Prostate gland (tissue), 2 donors: ENCODE data around the gene SDC1. TPM values are rescaled to one million over a fixed set of nuclear protein-coding genes. Genes with fewer than 3 reads are reported as not detected.
A peak's percentile ranks its signal among the peaks of the same experiment; 100 is the strongest.

Experiments
- DNase-seq: peaks from one replicate; pipeline ENCODE4 v3.0.0-alpha.2; 2019; ENCODE audit warnings: low spot score
- H3K27ac ChIP-seq, 2 donors: fragments of 200-600 bp; sonication (generic); 2 replicates each; pipeline ENCODE4 v1.5.1; 2017 to 2019
- H3K27me3 ChIP-seq: fragments of 200-600 bp; sonication (generic); replicated peaks from 2 replicates; pipeline ENCODE4 v1.5.1; 2019; ENCODE audit not compliant: insufficient read depth
- H3K36me3 ChIP-seq, 2 donors: fragments of 200-600 bp; sonication (generic); 1 replicate in 1 of 2; 2 replicates in 1 of 2; pipeline versions ENCODE4 v1.5.1 to v1.8.1; 2017 to 2019
- H3K4me1 ChIP-seq: fragments of 200-600 bp; sonication (generic); replicated peaks from 2 replicates; pipeline ENCODE4 v1.5.1; 2019
- H3K4me3 ChIP-seq, 2 donors: fragments of 200-600 bp; sonication (generic); 2 replicates each; pipeline ENCODE4 v1.5.1; 2017 to 2019
- H3K9me3 ChIP-seq: fragments of 200-600 bp; sonication (generic); 2 replicates; pipeline ENCODE4 v1.5.1; 2017
- POLR2A ChIP-seq: fragments of 450-650 bp; IDR thresholded peaks from one replicate; pipeline ENCODE4 v1.6.1; 2016; ENCODE audit warnings: antibody characterized with exemption, mild to moderate bottlenecking
- POLR2AphosphoS5 ChIP-seq: sonication (generic); formaldehyde crosslinking; IDR thresholded peaks from one replicate; pipeline ENCODE4 v1.6.1; 2017; ENCODE audit warnings: antibody characterized with exemption
- WGBS: methylation state at CpG from one replicate; pipeline ENCODE4 v1.1.5; 2018; 5-methylcytosine and 5-hydroxymethylcytosine counted together
- intact Hi-C: fragments of 100-400 bp; cut with DNase I; formaldehyde crosslinking; loops from one replicate; pipeline ENCODE4 v1.14.2; 2022
- total RNA-seq, 2 donors: library from RNA; depleted of rRNA; stranded (reverse); fragments of >200 nt; gene quantifications; one replicate each; pipeline ENCODE4 v1.1.0, GENCODE V29; 2016
- TF ChIP-seq, protein P1 (sequence below), 4 experiments: fragments of 200-600 bp in 2 of 4; fragments of 450-650 bp in 2 of 4; sonication (generic) in 2 of 4; IDR thresholded peaks; 1 replicate in 3 of 4; 2 replicates in 1 of 4; pipeline ENCODE4 v1.5.1; 2016 to 2019; ENCODE audit warnings: antibody characterized with exemption in 4 of 4, mild to moderate bottlenecking in 2 of 4, moderate library complexity in 2 of 4

SDC1 gene
- total RNA-seq, 2 donors from 2014 or later, result 103 to 167 TPM

DNA sequence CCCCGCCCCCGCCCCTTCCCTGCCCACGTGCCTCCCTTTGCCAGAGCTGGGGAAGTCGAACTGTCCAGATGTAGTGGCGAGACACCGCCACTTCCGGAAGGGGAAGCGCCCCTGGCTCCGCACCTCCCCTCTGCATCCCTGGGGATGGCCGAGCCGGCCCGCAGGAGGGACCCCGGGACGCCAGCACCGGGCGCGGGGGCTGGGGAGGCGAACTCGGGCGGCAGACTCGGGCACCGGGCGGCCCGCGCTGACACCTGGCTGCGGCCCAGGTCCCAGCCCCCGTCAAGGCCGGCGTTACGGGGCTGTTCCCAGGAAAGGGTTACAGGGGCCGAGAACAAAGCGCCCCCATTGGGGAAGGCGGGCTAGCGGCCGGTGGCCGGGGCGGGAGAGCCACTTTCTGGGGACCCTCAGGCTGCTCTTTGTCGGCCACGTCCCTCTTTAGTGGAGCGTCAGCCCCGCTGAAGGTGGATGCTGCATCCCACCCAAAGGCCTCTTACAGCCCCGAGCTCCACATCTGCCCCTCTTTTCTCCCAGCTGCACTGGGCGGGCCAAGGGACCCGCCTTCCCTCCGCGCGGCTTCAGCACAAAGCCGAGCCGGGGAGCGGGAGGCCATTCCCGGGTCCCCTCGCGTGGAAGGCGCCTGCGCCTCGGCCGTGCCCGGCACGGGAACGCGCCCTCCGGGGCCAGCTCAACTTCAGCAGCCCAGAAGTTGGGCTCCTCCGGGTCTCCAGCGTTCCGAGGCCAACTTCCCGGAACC lies 1.3 kb downstream of the SDC1 start:
- under 1% methylated on average over 58 of the region's 66 CpGs for WGBS
- no peak for DNase-seq
- intact Hi-C loops, result loop anchor here (2.0 to 10.0 kb wide), 2 partner anchors 89 to 421 kb away; no protein-coding TSS in a partner anchor
- Histone ChIP-seq H3K27me3 (no peaks in the 10 kb centered on the region), H3K36me3 (no peaks in the 10 kb centered on the region), H3K4me3 (peak overlapping the region; percentile 49 to 62), H3K9me3 (no peaks in the 10 kb centered on the region), H3K27ac (peak overlapping the region; percentile 86 to 87), H3K4me1 (no peaks in the 10 kb centered on the region)
- TF ChIP-seq, protein P1, sequence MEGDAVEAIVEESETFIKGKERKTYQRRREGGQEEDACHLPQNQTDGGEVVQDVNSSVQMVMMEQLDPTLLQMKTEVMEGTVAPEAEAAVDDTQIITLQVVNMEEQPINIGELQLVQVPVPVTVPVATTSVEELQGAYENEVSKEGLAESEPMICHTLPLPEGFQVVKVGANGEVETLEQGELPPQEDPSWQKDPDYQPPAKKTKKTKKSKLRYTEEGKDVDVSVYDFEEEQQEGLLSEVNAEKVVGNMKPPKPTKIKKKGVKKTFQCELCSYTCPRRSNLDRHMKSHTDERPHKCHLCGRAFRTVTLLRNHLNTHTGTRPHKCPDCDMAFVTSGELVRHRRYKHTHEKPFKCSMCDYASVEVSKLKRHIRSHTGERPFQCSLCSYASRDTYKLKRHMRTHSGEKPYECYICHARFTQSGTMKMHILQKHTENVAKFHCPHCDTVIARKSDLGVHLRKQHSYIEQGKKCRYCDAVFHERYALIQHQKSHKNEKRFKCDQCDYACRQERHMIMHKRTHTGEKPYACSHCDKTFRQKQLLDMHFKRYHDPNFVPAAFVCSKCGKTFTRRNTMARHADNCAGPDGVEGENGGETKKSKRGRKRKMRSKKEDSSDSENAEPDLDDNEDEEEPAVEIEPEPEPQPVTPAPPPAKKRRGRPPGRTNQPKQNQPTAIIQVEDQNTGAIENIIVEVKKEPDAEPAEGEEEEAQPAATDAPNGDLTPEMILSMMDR (IDR thresholded peaks at IDR 0.05), result peak in 1 of 4 experiments; percentile 19
- TF ChIP-seq POLR2AphosphoS5 (no peak), POLR2A (peak; percentile 62)

- peak overlapping the region; percentile 86 to 87 for H3K27ac ChIP-seq
- H3K4me3 ChIP-seq, result peak overlapping the region; percentile 49 to 62
- intact Hi-C loops, result loop anchor here (10.0 kb wide), 1 partner anchor 422 kb away; no protein-coding TSS in a partner anchor
- no peaks in the 10 kb centered on the region for H3K27me3 ChIP-seq
- H3K4me1 ChIP-seq, result no peaks in the 10 kb centered on the region
- DNase-seq, result no peak
- no peaks in the 10 kb centered on the region for H3K9me3 ChIP-seq
- TF ChIP-seq POLR2AphosphoS5, result no peak
- TF ChIP-seq, protein P1 (IDR thresholded peaks at IDR 0.05), result peak in 1 of 4 experiments; percentile 18
- H3K36me3 ChIP-seq, result no peaks in the 10 kb centered on the region
- WGBS, result 21% methylated on average over 21 of the region's 21 CpGs
Observed at GRCh38 chr2:20222769-20223406, 2.0 kb downstream of the SDC1 start.

- Histone ChIP-seq H3K36me3 (no peaks in the 10 kb centered on the region), H3K4me1 (no peaks in the 10 kb centered on the region), H3K27me3 (no peaks in the 10 kb centered on the region), H3K4me3 (no peak overlapping the region), H3K27ac (peak overlapping the region; percentile 86 to 87), H3K9me3 (no peaks in the 10 kb centered on the region)
- TF ChIP-seq POLR2AphosphoS5 (no peak), POLR2A (no peak)
- TF ChIP-seq, protein P1 (IDR thresholded peaks at IDR 0.05), result no peak
- intact Hi-C loops, result loop anchor here (10.0 kb wide), 1 partner anchor 423 kb away; no protein-coding TSS in a partner anchor
- no peak for DNase-seq
- 67% methylated on average over 1 of the region's 1 CpG for WGBS
Observed at GRCh38 chr2:20222014-20222768, 2.7 kb downstream of the SDC1 start.

DNA sequence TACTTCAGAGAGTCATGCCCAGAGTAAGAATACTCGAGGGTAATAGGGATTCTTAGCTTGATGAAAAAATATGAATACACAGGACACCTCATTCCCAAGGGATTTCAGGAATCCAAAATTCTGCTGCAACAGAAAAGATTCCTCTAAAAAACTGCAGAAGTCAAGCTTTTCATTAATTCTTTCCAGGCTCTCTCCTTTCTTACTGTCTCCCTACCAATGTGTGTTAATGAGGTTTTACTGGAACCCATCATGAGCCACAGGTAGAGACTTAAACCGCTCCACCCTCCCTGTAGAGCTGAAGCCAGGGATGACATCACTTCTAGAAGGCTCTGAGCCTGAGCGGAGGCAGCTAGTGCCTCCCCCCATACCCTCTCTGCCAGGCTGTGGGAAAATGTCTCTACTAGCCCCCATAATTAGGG lies 3.4 kb downstream of the SDC1 start:
- no peak overlapping the region for H3K4me3 ChIP-seq
- H3K4me1 ChIP-seq, result no peaks in the 10 kb centered on the region
- H3K9me3 ChIP-seq, result no peaks in the 10 kb centered on the region
- WGBS, result 36% methylated on average over 3 of the region's 3 CpGs
- no peaks in the 10 kb centered on the region for H3K36me3 ChIP-seq
- H3K27ac ChIP-seq, result peak overlapping the region; percentile 86 to 87
- TF ChIP-seq POLR2A (peak; percentile 43), POLR2AphosphoS5 (peak; percentile 51)
- TF ChIP-seq, protein P1 (IDR thresholded peaks at IDR 0.05), result no peak
- DNase-seq, result peak; percentile 61
- intact Hi-C loops, result loop anchor here (10.0 kb wide), 1 partner anchor 423 kb away; no protein-coding TSS in a partner anchor
- H3K27me3 ChIP-seq, result no peaks in the 10 kb centered on the region
